Gastroesophageal sphincter (tissue), 4 donors: ENCODE measurements around the gene SDC3. TPM values are rescaled to one million over a fixed set of nuclear protein-coding genes. Genes with fewer than 3 reads are reported as not detected.

Experiments used
- ATAC-seq: fragments of 150-250 bp; one replicate; pipeline ENCODE4 v1.9.1; 2016; ENCODE audit warnings: mild to moderate bottlenecking, moderate library complexity
- H3K27ac ChIP-seq, 4 donors: fragments of 200-600 bp; sonication (generic) in 3 of 4; 1 replicate in 3 of 4; 2 replicates in 1 of 4; pipeline ENCODE4 v1.5.1; 2016 to 2019
- H3K27me3 ChIP-seq: fragments of 200-600 bp; sonication (generic); one replicate; pipeline ENCODE4 v1.5.1; 2019
- H3K36me3 ChIP-seq, 2 donors: fragments of 200-600 bp; sonication (generic); one replicate each; pipeline ENCODE4 v1.5.1; 2019; ENCODE audit warnings: control low read depth in 1 of 2
- H3K4me1 ChIP-seq, 3 donors: fragments of 200-600 bp; sonication (generic); 1 replicate in 2 of 3; 2 replicates in 1 of 3; pipeline ENCODE4 v1.5.1; 2016 to 2019; ENCODE audit warnings: control low read depth in 2 of 3
- H3K4me3 ChIP-seq, 2 donors: fragments of 200-600 bp; sonication (generic); one replicate each; pipeline ENCODE4 v1.5.1; 2019; ENCODE audit warnings: mild to moderate bottlenecking in 1 of 2, moderate library complexity in 1 of 2
- H3K9me3 ChIP-seq, 3 donors: fragments of 200-600 bp; sonication (generic); one replicate each; pipeline ENCODE4 v1.5.1; 2017 to 2019; ENCODE audit warnings: control low read depth in 2 of 3
- CTCF ChIP-seq, 4 experiments: fragments of 200-600 bp in 2 of 4; fragments of 450-650 bp in 2 of 4; sonication (generic) in 1 of 4; IDR thresholded peaks; one replicate each; pipeline ENCODE4 v1.5.1; 2017 to 2019; ENCODE audit warnings: antibody characterized with exemption in 4 of 4, mild to moderate bottlenecking in 2 of 4, moderate library complexity in 2 of 4
- EP300 ChIP-seq: sonication (generic); formaldehyde crosslinking; IDR thresholded peaks from one replicate; pipeline ENCODE4 v1.6.1; 2017; ENCODE audit warnings: antibody characterized with exemption, mild to moderate bottlenecking
- POLR2A ChIP-seq, 2 donors: fragments of 450-650 bp; IDR thresholded peaks; one replicate each; pipeline ENCODE4 v1.6.1; 2017; ENCODE audit warnings: antibody characterized with exemption in 2 of 2, mild to moderate bottlenecking in 2 of 2, moderate library complexity in 1 of 2
- POLR2AphosphoS5 ChIP-seq: sonication (generic); formaldehyde crosslinking; IDR thresholded peaks from one replicate; pipeline ENCODE4 v1.6.1; 2017; ENCODE audit warnings: antibody characterized with exemption
- WGBS, 2 donors: methylation state at CpG; one replicate each; pipeline ENCODE4 v1.1.5; 2018; ENCODE audit warnings: low coverage in 1 of 2; 5-methylcytosine and 5-hydroxymethylcytosine counted together
- total RNA-seq, 4 donors: library from RNA; depleted of rRNA; stranded (reverse); fragments of >200 nt; gene quantifications; one replicate each; pipeline ENCODE4 v1.1.0, GENCODE V29; 2016

Gene SDC3
- total RNA-seq, 4 donors from 2014 or later = 45.1 to 112 (median 52.6) TPM

GRCh38 chr1:30857964-30858363, 50.6 kb downstream of the SDC3 start:
- Histone ChIP-seq H3K27me3 (no peaks in the 10 kb centered on the region), H3K9me3 (no peaks in the 10 kb centered on the region), H3K36me3 (no peaks in the 10 kb centered on the region), H3K27ac (no peak overlapping the region), H3K4me1 (peaks cover 0 to 9% (median 0%) of the 10 kb centered on the region in 3 donors), H3K4me3 (no peak overlapping the region)
- WGBS, 2 donors = 83 to 93% methylated on average over 1 to 3 of the region's 8 CpGs
- TF ChIP-seq POLR2A (IDR thresholded peaks at IDR 0.05) (no peak), EP300 (no peak), CTCF (IDR thresholded peaks at IDR 0.05) (no peak), POLR2AphosphoS5 (no peak)
- no peak for ATAC-seq

- no peaks in the 10 kb centered on the region for H3K27me3 ChIP-seq
- TF ChIP-seq POLR2AphosphoS5 (no peak), POLR2A (IDR thresholded peaks at IDR 0.05) (no peak)
- no peak overlapping the region for H3K4me3 ChIP-seq
- H3K9me3 ChIP-seq = no peaks in the 10 kb centered on the region
- H3K4me1 ChIP-seq = peaks cover 0 to 14% (median 0%) of the 10 kb centered on the region in 3 donors
- no peak overlapping the region for H3K27ac ChIP-seq
- no peaks in the 10 kb centered on the region for H3K36me3 ChIP-seq
- ATAC-seq = no peak
These were observed 51.5 kb downstream of the SDC3 start for GRCh38 chr1:30857062-30857461.

DNA sequence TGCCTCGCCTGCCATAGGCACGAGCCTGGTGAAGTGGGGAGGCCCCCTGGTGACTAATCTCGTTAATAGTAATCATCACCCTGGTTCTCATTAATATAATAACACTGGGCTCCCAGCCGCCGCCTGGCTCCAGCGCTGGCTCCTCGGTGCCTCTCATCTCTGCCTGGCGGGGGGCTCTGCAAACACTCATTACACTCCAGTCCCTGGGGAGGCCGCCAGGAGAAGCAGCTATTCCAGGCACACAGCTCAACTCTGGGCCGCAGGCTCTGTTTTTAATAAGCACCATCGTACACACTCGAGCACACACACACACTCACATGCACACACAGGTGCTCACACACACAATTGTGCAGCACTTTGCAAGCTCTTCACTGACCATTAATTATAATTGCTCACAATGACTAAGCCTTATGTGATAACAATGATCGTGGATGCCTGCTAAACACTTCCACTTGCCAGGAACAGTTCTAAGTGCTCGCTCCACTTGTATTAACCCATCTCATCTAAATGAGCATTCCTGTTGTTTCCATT, 52.2 kb downstream of the SDC3 start:
- no peaks in the 10 kb centered on the region for H3K9me3 ChIP-seq
- peak in 1 of 4 experiments; percentile 36 for TF ChIP-seq CTCF (IDR thresholded peaks at IDR 0.05)
- no peak for TF ChIP-seq POLR2AphosphoS5
- no peaks in the 10 kb centered on the region for H3K27me3 ChIP-seq
- ATAC-seq = no peak
- peaks cover 0 to 17% (median 0%) of the 10 kb centered on the region in 3 donors for H3K4me1 ChIP-seq
- H3K36me3 ChIP-seq = no peaks in the 10 kb centered on the region
- H3K4me3 ChIP-seq = no peak overlapping the region
- H3K27ac ChIP-seq = no peak overlapping the region
- WGBS, 2 donors = 25 to 34% methylated on average over 5 of the region's 14 CpGs

DNA sequence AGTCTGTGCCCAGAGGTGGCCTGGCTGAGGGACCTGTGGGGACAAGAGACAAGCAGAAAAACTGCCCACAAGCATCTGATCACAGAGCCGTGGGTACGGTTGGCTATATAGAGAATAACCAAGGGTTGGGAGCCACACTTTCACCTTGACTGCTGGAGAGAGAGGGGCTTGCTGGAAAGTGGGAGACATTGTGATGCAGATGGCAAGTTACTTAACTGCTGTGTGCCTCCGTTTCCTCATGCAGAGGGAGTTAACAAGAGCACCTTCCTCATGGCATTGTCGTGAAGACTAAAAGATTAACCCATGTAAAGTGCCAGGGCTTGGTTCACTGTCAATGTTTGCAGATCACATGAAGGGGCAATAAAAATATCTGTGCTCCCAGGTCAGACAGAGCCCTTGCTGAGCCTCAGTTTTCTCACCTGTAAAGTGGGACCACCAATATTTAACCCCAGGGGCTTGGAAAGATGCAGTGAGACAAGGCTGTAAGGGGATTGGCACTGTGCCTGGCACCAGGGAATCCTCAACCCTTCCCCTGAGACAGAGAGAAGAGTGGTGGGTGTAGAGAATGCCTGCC, 52.8 kb downstream of the SDC3 start:
- peaks cover 0 to 17% (median 0%) of the 10 kb centered on the region in 3 donors for H3K4me1 ChIP-seq
- H3K4me3 ChIP-seq = no peak overlapping the region
- ATAC-seq = no peak
- no peaks in the 10 kb centered on the region for H3K27me3 ChIP-seq
- no peaks in the 10 kb centered on the region for H3K9me3 ChIP-seq
- no peaks in the 10 kb centered on the region for H3K36me3 ChIP-seq
- TF ChIP-seq EP300 (no peak), CTCF (IDR thresholded peaks at IDR 0.05) (no peak), POLR2A (IDR thresholded peaks at IDR 0.05) (no peak), POLR2AphosphoS5 (no peak)
- no peak overlapping the region for H3K27ac ChIP-seq
- 80 to 86% methylated on average over 1 to 3 of the region's 4 CpGs for WGBS, 2 donors

GRCh38 chr1:30853350-30853749, 55.2 kb downstream of the SDC3 start:
- Histone ChIP-seq H3K9me3 (no peaks in the 10 kb centered on the region), H3K4me1 (peaks cover 0 to 17% (median 0%) of the 10 kb centered on the region in 3 donors), H3K36me3 (no peaks in the 10 kb centered on the region), H3K27ac (no peak overlapping the region), H3K4me3 (no peak overlapping the region), H3K27me3 (no peaks in the 10 kb centered on the region)
- no peak for ATAC-seq
- WGBS, 2 donors = 100% methylated on average over 3 of the region's 4 CpGs; no CpG with 5 or more reads in 1 of the 2 donors
- no peak for TF ChIP-seq EP300
- TF ChIP-seq CTCF (IDR thresholded peaks at IDR 0.05) = no peak
- TF ChIP-seq POLR2AphosphoS5 = no peak
- no peak for TF ChIP-seq POLR2A (IDR thresholded peaks at IDR 0.05)
